NT2/D1 (cell line): ENCODE measurements around the gene TBC1D2B.

Experiments
- DNase-seq: peaks from one replicate; pipeline ENCODE4 v3.0.0-alpha.2; 2011; ENCODE audit warnings: low read depth, low spot score
- H3K27me3 ChIP-seq: 2 replicates; pipeline ENCODE4 v1.6.0; 2011; ENCODE audit warnings: mild to moderate bottlenecking; ENCODE audit not compliant: insufficient read length, insufficient read depth
- H3K36me3 ChIP-seq: 2 replicates; pipeline ENCODE4 v1.6.1; 2011; ENCODE audit warnings: mild to moderate bottlenecking, low read length, mixed read lengths; ENCODE audit not compliant: insufficient read depth, insufficient read length
- H3K4me1 ChIP-seq: 2 replicates; pipeline ENCODE4 v1.5.1; 2011; ENCODE audit not compliant: insufficient read depth, insufficient read length
- H3K4me3 ChIP-seq: 2 replicates; pipeline ENCODE4 v1.5.1; 2011; ENCODE audit warnings: low read depth; ENCODE audit not compliant: insufficient read length
- H3K9ac ChIP-seq: 2 replicates; pipeline ENCODE4 v1.6.0; 2011; ENCODE audit warnings: low read depth; ENCODE audit not compliant: insufficient read length
- H3K9me3 ChIP-seq: 2 replicates; pipeline ENCODE4 v1.5.1; 2011; ENCODE audit warnings: mild to moderate bottlenecking, low read length; ENCODE audit not compliant: insufficient read depth
- SUZ12 ChIP-seq: IDR thresholded peaks from 2 replicates; pipeline ENCODE4 v1.6.1; 2011; ENCODE audit not compliant: insufficient read length, insufficient read depth; ENCODE audit errors: extremely low read depth
- YY1 ChIP-seq: IDR thresholded peaks from 2 replicates; pipeline ENCODE4 v1.6.1; 2011; ENCODE audit not compliant: insufficient read length, insufficient read depth
- ZNF274 ChIP-seq: IDR thresholded peaks from 2 replicates; pipeline ENCODE4 v1.6.1; 2011; ENCODE audit warnings: mild to moderate bottlenecking, low read depth, low read length

The TBC1D2B gene

DNA sequence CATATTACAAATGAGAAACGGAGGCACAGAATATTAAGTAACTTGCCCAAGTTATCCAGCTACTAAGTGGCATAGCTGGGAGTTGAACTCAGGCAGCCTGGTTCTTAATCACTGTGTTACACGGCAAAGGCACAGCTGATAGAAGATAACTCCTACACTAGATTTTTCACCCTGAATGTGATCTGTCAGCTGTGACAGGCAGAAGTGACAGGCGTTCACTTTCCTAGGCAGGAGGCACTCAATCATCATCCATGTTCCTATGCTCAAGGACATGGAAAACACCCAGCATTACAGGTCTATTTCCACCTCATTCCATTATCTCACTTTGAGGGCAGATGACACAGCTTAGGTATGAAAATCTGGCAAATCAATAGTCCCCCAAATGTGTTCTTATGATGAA lies 35.6 kb downstream of the TBC1D2B start:
- H3K9ac ChIP-seq = no peak overlapping the region
- peaks cover 3% of the 10 kb centered on the region for H3K4me1 ChIP-seq
- H3K36me3 ChIP-seq = peaks cover 33% of the 10 kb centered on the region
- TF ChIP-seq YY1 = no peak
- TF ChIP-seq ZNF274 = no peak
- no peak for TF ChIP-seq SUZ12
- no peaks in the 10 kb centered on the region for H3K9me3 ChIP-seq
- DNase-seq = no peak
- H3K4me3 ChIP-seq = no peak overlapping the region
- H3K27me3 ChIP-seq = no peaks in the 10 kb centered on the region

GRCh38 chr15:78040653-78041244 lies 36.8 kb downstream of the TBC1D2B start:
- no peaks in the 10 kb centered on the region for H3K9me3 ChIP-seq
- H3K27me3 ChIP-seq = no peaks in the 10 kb centered on the region
- no peak overlapping the region for H3K9ac ChIP-seq
- H3K4me3 ChIP-seq = no peak overlapping the region
- TF ChIP-seq ZNF274 (no peak), YY1 (no peak), SUZ12 (no peak)
- DNase-seq = no peak
- H3K4me1 ChIP-seq = peaks cover 3% of the 10 kb centered on the region
- H3K36me3 ChIP-seq = peaks cover 33% of the 10 kb centered on the region

DNA sequence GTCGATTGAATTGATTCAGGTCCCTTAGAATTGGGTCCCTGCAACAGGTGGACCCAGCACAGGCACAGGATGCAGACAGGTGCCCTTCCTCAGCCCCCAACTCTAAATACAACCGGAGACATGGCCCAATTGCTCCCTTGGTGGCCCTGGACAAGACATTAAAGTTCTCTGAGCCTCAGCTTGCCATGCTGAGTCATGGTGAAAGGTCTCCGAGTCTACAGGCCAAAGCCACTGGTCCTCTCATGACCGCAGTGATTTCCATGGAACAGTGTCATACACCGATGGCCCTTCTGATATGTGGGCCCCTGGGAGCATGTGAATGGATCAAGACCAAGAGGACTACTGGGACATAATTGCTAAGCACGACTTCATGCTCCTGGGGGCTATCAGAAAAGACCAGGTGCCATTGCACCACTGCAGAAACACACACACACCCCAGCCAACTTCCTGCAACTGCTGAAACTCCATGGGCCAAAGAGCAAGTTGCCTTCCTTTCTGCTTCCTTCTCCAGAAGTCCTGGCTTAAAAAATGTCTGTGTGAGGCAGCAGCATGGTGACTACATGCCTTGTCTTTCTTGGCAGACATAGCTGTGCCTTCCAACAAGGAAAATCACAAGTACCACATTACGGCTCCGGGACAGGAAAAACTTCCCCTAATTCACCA lies 38.8 kb downstream of the TBC1D2B start:
- Histone ChIP-seq H3K9me3 (no peaks in the 10 kb centered on the region), H3K9ac (no peak overlapping the region), H3K4me1 (peaks cover 3% of the 10 kb centered on the region), H3K27me3 (no peaks in the 10 kb centered on the region), H3K36me3 (peaks cover 23% of the 10 kb centered on the region), H3K4me3 (no peak overlapping the region)
- DNase-seq = no peak
- TF ChIP-seq ZNF274 (no peak), YY1 (no peak), SUZ12 (no peak)

DNA sequence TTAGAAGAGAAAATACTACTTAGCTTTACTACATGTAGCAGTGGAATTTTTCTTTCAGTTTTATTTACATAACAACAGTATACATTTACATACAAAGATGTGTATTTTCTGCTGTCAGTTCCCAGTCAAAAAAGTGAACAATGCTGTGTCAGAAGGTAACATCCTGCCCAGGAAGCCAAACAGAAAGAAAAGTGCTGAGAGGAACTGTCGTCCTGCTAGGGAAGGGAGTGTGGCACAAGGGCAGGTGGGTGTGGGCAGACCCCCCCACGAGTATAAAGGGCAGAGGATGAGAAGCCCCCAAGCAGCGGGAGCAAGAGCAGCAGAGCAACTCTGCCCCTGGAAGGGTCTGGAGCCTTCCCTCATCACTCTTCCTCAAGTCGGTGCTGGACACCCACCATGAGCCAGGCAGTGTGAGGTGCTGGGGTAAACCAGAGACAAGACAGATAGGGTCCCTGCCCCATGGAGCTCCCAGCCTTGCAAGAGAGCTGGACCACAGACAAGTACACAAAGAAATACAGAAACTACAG lies 39.7 kb downstream of the TBC1D2B start:
- peaks cover 17% of the 10 kb centered on the region for H3K36me3 ChIP-seq
- no peaks in the 10 kb centered on the region for H3K27me3 ChIP-seq
- no peaks in the 10 kb centered on the region for H3K9me3 ChIP-seq
- DNase-seq = no peak
- no peak for TF ChIP-seq YY1
- no peak for TF ChIP-seq ZNF274
- TF ChIP-seq SUZ12 = no peak
- H3K4me3 ChIP-seq = no peak overlapping the region
- no peak overlapping the region for H3K9ac ChIP-seq
- H3K4me1 ChIP-seq = peaks cover 3% of the 10 kb centered on the region

DNA sequence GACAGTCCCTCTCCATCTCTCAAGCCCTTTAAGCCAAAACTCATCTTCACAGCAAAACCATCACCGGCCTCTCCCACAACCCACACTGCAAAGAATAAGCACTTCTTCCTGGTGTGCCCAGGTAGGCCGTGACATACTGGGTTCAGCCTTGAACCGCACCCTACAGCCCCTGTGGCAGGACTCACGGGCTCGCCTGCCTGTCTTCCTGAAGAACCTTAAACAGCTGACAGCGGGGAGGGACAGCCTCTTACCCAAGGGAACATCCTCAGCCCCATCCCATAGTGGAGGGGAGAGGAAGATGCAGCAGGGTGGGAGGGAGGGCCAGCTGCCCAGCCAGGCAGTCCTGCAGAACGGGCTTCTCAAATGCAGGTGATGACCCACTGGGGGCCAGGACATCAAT lies 40.2 kb downstream of the TBC1D2B start:
- Histone ChIP-seq H3K36me3 (peaks cover 11% of the 10 kb centered on the region), H3K4me1 (peaks cover 3% of the 10 kb centered on the region), H3K9ac (no peak overlapping the region), H3K4me3 (no peak overlapping the region), H3K9me3 (no peaks in the 10 kb centered on the region), H3K27me3 (no peaks in the 10 kb centered on the region)
- TF ChIP-seq YY1 (no peak), SUZ12 (no peak), ZNF274 (no peak)
- DNase-seq = no peak

- Histone ChIP-seq H3K4me3 (no peak overlapping the region), H3K4me1 (peaks cover 3% of the 10 kb centered on the region), H3K27me3 (no peaks in the 10 kb centered on the region), H3K9ac (no peak overlapping the region), H3K9me3 (no peaks in the 10 kb centered on the region), H3K36me3 (peaks cover 7% of the 10 kb centered on the region)
- DNase-seq = no peak
- TF ChIP-seq YY1 = no peak
- no peak for TF ChIP-seq ZNF274
- no peak for TF ChIP-seq SUZ12
Observed at GRCh38 chr15:78035861-78036476, 41.5 kb downstream of the TBC1D2B start.

DNA sequence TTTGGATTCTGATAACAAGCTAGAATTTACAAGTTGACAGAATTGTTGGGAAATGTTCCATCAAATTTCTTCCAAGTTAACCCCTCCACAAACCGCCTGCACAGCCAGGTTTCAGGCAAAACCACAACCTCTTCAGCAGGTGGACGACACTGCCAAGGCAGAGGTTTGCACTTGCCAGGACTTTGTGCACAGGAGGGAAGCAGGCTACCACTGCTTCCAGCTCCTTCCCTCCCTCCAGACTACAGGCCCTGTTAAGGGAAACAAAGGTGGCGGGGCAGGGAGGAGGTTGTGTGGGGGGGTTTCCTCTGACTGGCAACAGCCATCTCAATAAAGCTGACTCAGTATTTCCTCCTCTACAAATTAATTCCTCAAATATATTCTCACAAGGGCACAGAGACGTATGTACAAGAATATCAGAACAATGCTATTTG lies 42.2 kb downstream of the TBC1D2B start:
- Histone ChIP-seq H3K4me1 (peaks cover 3% of the 10 kb centered on the region), H3K4me3 (no peak overlapping the region), H3K9me3 (no peaks in the 10 kb centered on the region), H3K9ac (no peak overlapping the region), H3K27me3 (no peaks in the 10 kb centered on the region), H3K36me3 (peaks cover 7% of the 10 kb centered on the region)
- TF ChIP-seq SUZ12 = no peak
- no peak for TF ChIP-seq ZNF274
- DNase-seq = no peak
